GM23338 (cell line): ENCODE data around the gene OTOGL.

Experiments used
- CREB1 ChIP-seq: fragments of 250-450 bp; sonication (Bioruptor Pico); IDR thresholded peaks from 2 replicates; pipeline ENCODE4 v1.5.0; 2020; ENCODE audit warnings: low read depth, mild to moderate bottlenecking, moderate library complexity
- CTCF ChIP-seq, 2 experiments: fragments of 200-600 bp in 1 of 2; sonication (generic) in 1 of 2; conservative IDR thresholded peaks; 2 replicates each; pipeline versions ENCODE4 v1.5.1 to v1.6.1; 2016 to 2017; ENCODE audit warnings: antibody characterized with exemption in 2 of 2, low read depth in 2 of 2, mild to moderate bottlenecking in 2 of 2, moderate library complexity in 1 of 2
- EZH2 ChIP-seq: fragments of 200-600 bp; sonication (generic); IDR thresholded peaks from one replicate; pipeline ENCODE4 v1.8.0; 2017; ENCODE audit warnings: antibody characterized with exemption, mild to moderate bottlenecking, low read depth; ENCODE audit not compliant: unreplicated experiment
- EZH2phosphoT487 ChIP-seq: fragments of 200-600 bp; sonication (generic); IDR thresholded peaks from one replicate; pipeline ENCODE4 v1.8.1; 2018; ENCODE audit warnings: antibody characterized with exemption; ENCODE audit not compliant: unreplicated experiment
- NANOG ChIP-seq: IDR thresholded peaks from 2 replicates; pipeline ENCODE4 v1.6.1; 2016; ENCODE audit warnings: antibody characterized with exemption, borderline replicate concordance
- POLR2AphosphoS5 ChIP-seq: IDR thresholded peaks from 2 replicates; pipeline ENCODE4 v1.6.1; 2016; ENCODE audit warnings: antibody characterized with exemption, low read depth
- STAT1 ChIP-seq: IDR thresholded peaks from one replicate; pipeline ENCODE4 v1.6.1; 2016; ENCODE audit warnings: antibody characterized with exemption; ENCODE audit not compliant: unreplicated experiment
- ZNF331 ChIP-seq: fragments of 250-450 bp; sonication (Bioruptor Pico); IDR thresholded peaks from 2 replicates; pipeline ENCODE4 v1.5.0; 2020; ENCODE audit warnings: low read depth, mild to moderate bottlenecking, moderate library complexity
- TF ChIP-seq, protein P1 (sequence below): fragments of 250-450 bp; sonication (Bioruptor Pico); IDR thresholded peaks from 2 replicates; pipeline ENCODE4 v1.5.0; 2020; ENCODE audit warnings: mild to moderate bottlenecking, moderate library complexity

- TF ChIP-seq CTCF (conservative IDR thresholded peaks at IDR 0.05; ENCODE audit: low read depth in 2 of 2) (no peak), POLR2AphosphoS5 (no peak), NANOG (no peak), ZNF331 (CRISPR knock-in tag) (no peak), STAT1 (no peak), CREB1 (CRISPR knock-in tag) (no peak), EZH2 (no peak), EZH2phosphoT487 (no peak)
- TF ChIP-seq, protein P1, sequence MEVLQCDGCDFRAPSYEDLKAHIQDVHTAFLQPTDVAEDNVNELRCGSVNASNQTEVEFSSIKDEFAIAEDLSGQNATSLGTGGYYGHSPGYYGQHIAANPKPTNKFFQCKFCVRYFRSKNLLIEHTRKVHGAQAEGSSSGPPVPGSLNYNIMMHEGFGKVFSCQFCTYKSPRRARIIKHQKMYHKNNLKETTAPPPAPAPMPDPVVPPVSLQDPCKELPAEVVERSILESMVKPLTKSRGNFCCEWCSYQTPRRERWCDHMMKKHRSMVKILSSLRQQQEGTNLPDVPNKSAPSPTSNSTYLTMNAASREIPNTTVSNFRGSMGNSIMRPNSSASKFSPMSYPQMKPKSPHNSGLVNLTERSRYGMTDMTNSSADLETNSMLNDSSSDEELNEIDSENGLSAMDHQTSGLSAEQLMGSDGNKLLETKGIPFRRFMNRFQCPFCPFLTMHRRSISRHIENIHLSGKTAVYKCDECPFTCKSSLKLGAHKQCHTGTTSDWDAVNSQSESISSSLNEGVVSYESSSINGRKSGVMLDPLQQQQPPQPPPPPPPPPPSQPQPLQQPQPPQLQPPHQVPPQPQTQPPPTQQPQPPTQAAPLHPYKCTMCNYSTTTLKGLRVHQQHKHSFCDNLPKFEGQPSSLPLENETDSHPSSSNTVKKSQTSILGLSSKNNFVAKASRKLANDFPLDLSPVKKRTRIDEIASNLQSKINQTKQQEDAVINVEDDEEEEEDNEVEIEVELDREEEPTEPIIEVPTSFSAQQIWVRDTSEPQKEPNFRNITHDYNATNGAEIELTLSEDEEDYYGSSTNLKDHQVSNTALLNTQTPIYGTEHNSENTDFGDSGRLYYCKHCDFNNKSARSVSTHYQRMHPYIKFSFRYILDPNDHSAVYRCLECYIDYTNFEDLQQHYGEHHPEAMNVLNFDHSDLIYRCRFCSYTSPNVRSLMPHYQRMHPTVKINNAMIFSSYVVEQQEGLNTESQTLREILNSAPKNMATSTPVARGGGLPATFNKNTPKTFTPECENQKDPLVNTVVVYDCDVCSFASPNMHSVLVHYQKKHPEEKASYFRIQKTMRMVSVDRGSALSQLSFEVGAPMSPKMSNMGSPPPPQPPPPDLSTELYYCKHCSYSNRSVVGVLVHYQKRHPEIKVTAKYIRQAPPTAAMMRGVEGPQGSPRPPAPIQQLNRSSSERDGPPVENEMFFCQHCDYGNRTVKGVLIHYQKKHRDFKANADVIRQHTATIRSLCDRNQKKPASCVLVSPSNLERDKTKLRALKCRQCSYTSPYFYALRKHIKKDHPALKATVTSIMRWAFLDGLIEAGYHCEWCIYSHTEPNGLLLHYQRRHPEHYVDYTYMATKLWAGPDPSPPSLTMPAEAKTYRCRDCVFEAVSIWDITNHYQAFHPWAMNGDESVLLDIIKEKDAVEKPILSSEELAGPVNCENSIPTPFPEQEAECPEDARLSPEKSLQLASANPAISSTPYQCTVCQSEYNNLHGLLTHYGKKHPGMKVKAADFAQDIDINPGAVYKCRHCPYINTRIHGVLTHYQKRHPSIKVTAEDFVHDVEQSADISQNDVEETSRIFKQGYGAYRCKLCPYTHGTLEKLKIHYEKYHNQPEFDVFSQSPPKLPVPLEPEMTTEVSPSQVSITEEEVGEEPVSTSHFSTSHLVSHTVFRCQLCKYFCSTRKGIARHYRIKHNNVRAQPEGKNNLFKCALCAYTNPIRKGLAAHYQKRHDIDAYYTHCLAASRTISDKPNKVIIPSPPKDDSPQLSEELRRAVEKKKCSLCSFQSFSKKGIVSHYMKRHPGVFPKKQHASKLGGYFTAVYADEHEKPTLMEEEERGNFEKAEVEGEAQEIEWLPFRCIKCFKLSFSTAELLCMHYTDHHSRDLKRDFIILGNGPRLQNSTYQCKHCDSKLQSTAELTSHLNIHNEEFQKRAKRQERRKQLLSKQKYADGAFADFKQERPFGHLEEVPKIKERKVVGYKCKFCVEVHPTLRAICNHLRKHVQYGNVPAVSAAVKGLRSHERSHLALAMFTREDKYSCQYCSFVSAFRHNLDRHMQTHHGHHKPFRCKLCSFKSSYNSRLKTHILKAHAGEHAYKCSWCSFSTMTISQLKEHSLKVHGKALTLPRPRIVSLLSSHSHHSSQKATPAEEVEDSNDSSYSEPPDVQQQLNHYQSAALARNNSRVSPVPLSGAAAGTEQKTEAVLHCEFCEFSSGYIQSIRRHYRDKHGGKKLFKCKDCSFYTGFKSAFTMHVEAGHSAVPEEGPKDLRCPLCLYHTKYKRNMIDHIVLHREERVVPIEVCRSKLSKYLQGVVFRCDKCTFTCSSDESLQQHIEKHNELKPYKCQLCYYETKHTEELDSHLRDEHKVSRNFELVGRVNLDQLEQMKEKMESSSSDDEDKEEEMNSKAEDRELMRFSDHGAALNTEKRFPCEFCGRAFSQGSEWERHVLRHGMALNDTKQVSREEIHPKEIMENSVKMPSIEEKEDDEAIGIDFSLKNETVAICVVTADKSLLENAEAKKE (CRISPR knock-in tag), result no peak
Measured at GRCh38 chr12:80154261-80154660, 54.9 kb downstream of the OTOGL start.
